Stimulated activated CD8-positive, alpha-beta memory T cell treated with anti-CD3 and anti-CD28 coated beads, Interleukin-7, amount 100 ng/mL, for 48 hours (primary cell): ENCODE data around the gene PRDM5.
"Not testable (repeated sequence)": the region's sequence is repeated elsewhere in the genome, so short reads cannot be mapped to it uniquely, and the experiment has no call there.

Experiments used
- DNase-seq, 2 donors: peaks; one replicate each; pipeline ENCODE4 v3.0.0-alpha.2; 2020; ENCODE audit warnings: low read depth in 1 of 2; ENCODE audit errors: extremely low read depth in 1 of 2

PRDM5 gene

GRCh38 chr4:120761070-120761469 is 161.5 kb downstream of the PRDM5 start:
- no peak for DNase-seq

DNA sequence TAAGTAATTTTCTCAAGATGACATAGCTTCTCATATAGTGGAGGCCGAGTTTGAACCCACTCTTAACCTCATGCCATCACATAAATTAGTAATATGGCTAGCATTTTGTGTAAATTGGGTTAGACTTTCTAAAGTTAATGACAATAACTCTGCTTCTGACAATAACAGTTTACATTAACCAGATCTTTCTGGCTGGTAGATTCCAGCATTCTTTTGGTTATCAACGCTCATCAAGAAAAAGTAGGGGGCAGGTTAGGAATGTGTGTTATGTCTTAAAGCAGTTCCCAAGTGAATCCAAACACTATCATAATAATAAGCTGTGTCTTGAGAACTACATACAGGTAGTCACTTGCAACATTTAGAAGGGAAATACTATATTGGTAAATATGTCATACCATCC is 162.5 kb downstream of the PRDM5 start:
- DNase-seq = no peak

DNA sequence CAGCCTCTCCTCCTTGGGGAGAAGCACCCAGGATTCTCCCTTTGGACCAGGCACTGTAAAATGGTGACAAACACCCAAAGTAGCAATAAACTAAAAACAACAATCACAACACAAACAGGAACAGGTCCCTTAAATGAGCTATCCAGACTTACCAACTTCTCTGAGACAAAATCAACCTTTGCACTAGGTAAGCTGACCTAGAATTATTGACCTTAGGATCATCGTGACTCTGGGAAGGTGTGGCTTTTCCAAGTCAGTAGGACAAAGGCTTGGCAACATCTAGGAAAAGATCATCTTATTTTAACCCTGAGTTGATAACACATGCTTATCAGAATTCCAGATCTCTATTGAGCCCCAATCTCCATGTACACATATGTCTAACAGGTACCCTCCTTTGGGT is 166.7 kb downstream of the PRDM5 start:
- no peak for DNase-seq

DNA sequence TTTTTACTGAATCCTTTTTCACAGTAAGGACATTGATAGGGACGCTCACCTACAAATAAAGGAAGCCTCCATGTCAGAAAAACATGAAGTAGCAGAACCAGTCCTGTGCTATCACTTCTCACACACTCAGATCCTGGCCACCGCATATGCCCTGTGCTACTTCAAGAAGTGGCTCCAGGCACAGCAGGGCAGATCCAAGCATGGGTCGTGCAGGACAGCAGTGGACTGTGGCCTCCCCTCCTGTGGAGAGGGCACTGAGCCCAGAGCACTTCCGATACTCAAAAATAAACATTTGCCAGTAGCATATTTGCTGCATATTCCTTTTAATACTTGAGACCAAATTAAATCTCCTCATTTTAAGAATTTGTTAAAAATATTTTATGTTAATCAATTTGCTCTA is 167.9 kb downstream of the PRDM5 start:
- no peak for DNase-seq

DNA sequence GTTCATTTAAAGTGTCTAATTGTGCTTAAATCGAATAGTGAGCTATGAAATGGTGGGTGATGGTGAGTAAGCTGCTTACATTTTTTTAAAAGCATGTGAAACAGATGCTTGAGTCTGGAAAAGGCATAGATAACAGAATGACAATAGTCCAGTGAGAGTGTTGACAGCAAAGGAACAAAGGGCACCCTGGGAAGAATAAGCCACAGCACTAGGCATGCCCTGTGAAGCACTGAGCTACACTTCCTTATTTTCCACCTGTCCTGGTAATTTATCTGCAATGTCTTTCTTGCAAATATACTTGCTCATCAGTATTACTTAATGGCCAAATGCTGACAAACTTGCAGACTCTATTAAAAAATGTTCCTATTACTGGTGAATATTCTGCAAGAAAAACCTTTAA is 168.7 kb downstream of the PRDM5 start:
- no peak for DNase-seq

DNA sequence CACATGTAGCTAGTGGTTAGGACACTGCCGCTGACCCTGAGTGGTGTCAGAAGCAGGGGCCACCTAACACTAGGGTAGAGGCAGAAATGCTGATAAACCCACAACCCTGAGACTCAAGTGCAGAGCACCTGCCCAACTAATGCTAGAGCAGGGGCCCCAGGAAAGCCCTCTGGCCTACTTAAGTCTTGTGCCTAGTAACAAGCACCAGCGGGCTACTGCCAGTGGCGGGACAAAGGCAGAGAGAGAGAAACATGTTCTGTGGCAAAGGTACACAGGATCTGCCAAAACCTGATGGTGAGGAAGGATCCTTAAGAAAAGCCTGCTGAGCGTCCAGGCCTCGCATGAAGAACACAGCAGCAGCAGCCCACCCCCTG is 172.4 kb downstream of the PRDM5 start:
- no peak for DNase-seq

- no peak for DNase-seq
These were observed 172.9 kb downstream of the PRDM5 start for GRCh38 chr4:120749445-120750151.

- not testable (repeated sequence) for DNase-seq
These were observed 180.9 kb downstream of the PRDM5 start for GRCh38 chr4:120741636-120742035.

DNA sequence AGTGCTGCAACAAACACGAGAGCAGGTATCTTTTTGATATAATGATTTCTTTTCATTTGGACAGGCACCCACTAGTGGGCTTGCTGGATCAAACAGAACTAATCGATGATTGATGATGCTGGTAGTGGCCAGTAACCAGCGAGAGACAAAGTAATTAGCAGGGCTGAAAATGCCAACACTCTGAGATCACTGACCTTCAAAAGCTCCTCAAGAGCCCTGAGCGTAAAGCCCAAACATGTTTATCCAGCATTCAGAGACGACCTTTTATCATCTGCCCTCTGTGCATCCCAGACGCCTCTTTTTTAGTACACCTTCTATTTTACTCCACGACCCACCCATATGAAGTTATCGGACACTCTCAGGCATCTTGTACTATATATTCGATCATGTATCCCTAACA is 186.2 kb downstream of the PRDM5 start:
- DNase-seq = no peak

- DNase-seq = no peak
These were observed 188.6 kb downstream of the PRDM5 start for GRCh38 chr4:120733968-120734367.

DNA sequence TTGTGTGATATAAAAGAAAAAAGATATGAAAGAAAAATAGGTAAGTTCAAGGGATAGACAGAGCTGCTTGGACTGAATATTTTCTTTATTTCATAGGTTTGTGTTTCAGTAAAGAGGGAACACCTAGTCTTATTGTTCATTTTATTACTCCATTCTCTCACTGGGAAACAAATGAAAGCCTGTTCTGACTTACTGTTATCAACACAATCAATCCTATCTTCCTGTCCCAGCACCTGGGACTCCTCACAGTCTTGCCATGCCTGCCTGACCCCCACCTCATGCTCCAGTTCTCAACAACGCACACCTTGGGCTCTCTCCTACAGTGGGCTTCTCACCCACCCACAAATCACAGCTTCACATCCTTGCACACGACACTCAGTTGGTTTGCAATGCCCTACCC is 189.5 kb downstream of the PRDM5 start:
- DNase-seq = no peak

GRCh38 chr4:120731561-120731960 is 191.0 kb downstream of the PRDM5 start:
- DNase-seq = no peak

- no peak for DNase-seq
These were observed 191.7 kb downstream of the PRDM5 start for GRCh38 chr4:120730777-120731320.

- DNase-seq = no peak
These were observed 193.4 kb downstream of the PRDM5 start for GRCh38 chr4:120728892-120729675.

DNA sequence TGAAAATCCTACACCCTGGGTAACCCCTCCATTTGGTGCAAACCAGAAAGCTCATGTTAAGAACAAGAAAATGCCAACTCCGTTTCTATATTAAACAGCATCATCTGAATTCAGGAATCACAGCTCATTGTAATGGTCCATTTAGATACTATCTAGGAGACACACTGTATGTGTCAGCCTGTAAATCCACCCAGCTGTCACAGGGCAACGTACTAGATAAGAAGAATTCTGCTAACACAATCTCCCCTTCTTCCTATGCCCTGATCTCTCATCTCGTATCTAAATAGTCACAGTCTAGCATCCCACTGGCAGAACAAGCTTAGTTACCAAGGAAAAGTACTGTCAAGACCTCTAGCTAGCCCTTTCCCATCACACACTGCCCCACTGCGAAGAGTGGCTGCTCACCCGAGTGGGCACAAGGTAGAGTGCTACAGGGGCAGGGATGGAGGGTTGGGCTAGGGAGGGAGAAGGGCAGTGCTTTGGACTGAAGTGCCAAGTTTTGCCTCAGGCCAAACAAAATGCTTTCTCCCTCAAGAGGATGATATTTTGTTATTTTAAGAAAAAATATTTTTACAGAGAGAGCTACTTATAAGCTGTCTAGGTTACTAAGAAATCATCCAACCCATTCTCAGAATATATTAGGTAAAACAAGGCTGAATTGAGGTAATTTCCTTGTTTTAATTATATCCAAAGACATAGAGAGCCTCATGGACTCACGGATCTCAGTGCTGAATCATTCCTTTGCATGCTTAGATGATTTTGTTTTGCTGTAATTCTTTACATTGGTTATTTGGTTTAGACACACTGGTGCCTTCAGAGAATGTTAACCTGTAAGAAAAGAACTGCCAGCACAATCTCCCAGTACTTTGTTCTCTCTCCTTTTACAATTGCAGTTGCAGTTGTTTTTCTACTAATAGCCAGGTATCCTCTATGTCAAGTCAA is 196.6 kb downstream of the PRDM5 start:
- no peak for DNase-seq

DNA sequence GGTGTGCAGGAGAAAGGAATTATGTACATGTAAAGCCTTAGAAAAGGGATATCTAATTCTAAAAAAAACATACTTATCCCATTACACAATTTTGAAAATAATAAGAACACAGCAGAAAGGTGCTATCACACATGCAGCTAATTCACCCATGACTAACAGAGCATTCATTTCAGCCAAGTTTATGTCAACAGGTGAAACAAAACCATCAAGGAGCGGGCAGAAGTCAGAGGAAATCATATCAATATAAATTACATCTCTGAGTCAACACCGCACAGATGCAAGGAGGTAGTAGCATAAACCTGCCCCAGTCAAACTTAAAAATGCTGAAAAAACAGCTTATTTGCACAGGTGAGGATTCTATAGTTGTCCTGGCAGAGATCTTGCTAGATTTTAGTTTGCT is 197.9 kb downstream of the PRDM5 start:
- DNase-seq = no peak

DNA sequence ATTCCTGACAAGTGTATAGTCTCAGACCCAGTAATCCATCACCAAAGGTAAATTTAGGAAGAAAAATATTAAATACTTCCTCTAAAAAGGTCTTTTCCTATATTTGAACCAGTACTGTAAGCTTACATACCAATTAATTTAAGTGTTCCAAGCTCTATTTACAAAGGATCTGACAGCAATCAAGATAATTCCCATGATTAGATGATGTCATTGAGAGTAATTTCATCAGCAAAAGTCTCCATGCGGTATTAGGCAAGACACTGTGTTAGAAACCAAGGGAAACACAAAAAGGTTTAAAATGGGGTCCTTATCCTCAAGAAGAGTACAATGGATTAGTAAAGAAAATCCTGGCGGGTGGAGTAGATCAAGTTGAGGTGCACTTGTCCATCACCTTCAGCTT is 198.5 kb downstream of the PRDM5 start:
- DNase-seq = no peak

DNA sequence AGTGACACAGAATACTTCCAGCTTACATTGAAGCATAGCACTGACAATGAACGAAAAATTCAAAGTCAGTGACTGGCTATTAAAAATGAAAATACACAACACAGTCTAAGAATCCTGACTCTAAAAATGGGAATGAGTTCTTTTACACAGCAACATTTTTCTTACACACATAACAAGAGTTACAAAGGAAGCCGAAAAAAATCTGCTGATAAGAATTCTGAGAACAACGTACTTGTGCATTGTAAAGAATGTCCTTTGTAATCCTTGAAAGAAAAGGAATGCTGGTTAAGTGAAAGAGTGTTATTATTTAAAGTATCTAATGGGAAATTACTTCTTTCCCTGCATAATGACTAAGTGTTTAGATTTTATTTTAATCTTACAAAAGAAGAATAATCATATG is 199.4 kb downstream of the PRDM5 start:
- no peak for DNase-seq

DNA sequence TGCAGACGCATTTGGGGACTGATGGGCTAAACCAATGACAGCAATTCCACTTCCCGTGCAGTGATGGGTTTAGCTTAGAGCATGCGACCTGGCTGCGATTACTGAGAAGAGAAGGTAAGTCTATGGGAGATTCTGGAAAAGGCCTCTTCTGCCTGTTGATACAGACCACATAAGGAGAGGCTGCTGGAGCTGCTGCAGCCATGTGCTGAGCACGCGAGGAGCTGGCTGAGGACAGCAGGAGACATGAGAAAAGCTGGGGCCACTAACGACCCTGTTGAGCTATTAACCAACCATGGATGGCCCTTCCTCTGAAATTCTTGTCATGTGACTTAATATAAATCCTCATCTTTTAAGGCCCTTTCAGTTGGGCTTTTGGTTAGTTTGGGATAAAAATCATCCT is 199.9 kb downstream of the PRDM5 start:
- DNase-seq = no peak

DNA sequence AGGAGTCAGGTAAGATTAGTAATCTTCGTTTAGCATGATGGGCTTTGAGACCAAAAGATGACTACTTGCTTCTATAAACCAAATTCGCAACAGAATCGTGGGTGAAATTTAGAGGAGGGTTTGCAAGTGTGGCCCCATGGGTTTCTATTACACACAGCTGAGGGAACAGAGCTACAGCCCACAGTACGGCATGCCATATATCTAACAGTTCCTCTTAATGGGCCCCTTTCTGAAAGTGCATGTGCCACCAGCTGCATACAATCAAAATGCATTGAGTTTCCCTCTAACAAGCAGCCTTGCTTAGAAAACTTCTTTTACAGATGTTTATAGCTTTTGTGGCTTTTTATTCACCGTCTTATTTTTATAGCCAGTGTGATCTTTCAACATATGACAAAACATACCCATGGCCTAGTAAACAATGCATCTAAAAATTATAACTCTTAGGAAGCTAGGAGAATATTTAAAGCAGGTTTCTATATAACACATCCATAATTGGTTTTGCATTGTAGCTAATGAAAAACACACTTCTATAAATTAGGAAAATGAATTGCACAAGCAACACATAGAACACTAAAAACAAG is 202.1 kb downstream of the PRDM5 start:
- DNase-seq = no peak
